HEK293T (cell line): ENCODE results near the gene RPL35.

Source experiments
- BHLHE40 ChIP-seq: fragments of 450-650 bp; IDR thresholded peaks from 2 replicates; pipeline ENCODE4 v1.6.1; 2016; ENCODE audit warnings: mild to moderate bottlenecking, moderate library complexity, borderline replicate concordance
- CTBP1 ChIP-seq: fragments of 450-650 bp; IDR thresholded peaks from 2 replicates; pipeline ENCODE4 v1.6.1; 2016; ENCODE audit warnings: borderline replicate concordance
- ELF4 ChIP-seq: fragments of 450-650 bp; IDR thresholded peaks from 2 replicates; pipeline ENCODE4 v1.6.1; 2017; ENCODE audit warnings: antibody characterized with exemption
- FOXA1 ChIP-seq: fragments of 450-650 bp; IDR thresholded peaks from 2 replicates; pipeline ENCODE4 v1.6.1; 2016; ENCODE audit warnings: mild to moderate bottlenecking
- FOXK2 ChIP-seq: fragments of 450-650 bp; IDR thresholded peaks from 2 replicates; pipeline ENCODE4 v1.6.1; 2016; ENCODE audit warnings: mild to moderate bottlenecking
- FOXM1 ChIP-seq: fragments of 450-650 bp; IDR thresholded peaks from 2 replicates; pipeline ENCODE4 v1.6.1; 2017; ENCODE audit warnings: mild to moderate bottlenecking, borderline replicate concordance
- HDGF ChIP-seq: fragments of 450-650 bp; IDR thresholded peaks from 2 replicates; pipeline ENCODE4 v1.6.1; 2017; ENCODE audit warnings: antibody characterized with exemption, borderline replicate concordance
- LEF1 ChIP-seq: fragments of 450-650 bp; IDR thresholded peaks from 2 replicates; pipeline ENCODE4 v1.6.1; 2017; ENCODE audit warnings: mild to moderate bottlenecking, borderline replicate concordance
- NFRKB ChIP-seq: fragments of 450-650 bp; IDR thresholded peaks from 2 replicates; pipeline ENCODE4 v1.6.1; 2016; ENCODE audit warnings: mild to moderate bottlenecking, moderate library complexity
- SP1 ChIP-seq: fragments of 450-650 bp; IDR thresholded peaks from 2 replicates; pipeline ENCODE4 v1.6.1; 2017
- SUZ12 ChIP-seq: fragments of 450-650 bp; IDR thresholded peaks from 2 replicates; pipeline ENCODE4 v1.6.1; 2016; ENCODE audit warnings: mild to moderate bottlenecking
- TARDBP ChIP-seq: fragments of 450-650 bp; IDR thresholded peaks from 2 replicates; pipeline ENCODE4 v1.6.1; 2016
- ZNF384 ChIP-seq: fragments of 450-650 bp; IDR thresholded peaks from 2 replicates; pipeline ENCODE4 v1.6.1; 2016
- TF ChIP-seq, protein P1 (sequence below): fragments of 450-650 bp; IDR thresholded peaks from 2 replicates; pipeline ENCODE4 v1.6.1; 2016

DNA sequence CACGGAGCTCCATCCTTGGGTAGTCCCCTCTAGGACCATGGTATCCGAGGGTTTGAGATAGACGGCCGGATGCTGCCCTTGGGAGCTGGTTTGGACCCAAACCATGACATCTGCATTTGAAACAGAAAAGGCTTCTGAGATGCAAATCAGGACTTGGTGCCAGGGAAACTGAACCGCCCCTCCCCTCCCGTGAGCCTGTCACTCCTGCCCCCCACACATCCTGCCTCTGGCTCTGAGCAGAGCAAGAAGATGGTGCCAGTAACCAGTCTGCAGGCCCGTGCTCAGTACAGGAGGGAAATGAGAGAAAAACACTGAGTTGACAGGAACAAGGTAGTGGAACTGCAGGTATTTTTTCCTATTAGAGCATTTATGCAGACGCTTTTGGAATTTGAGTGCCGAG lies 18.7 kb upstream of the RPL35 start:
- TF ChIP-seq SP1: no peak
- TF ChIP-seq HDGF: no peak
- TF ChIP-seq BHLHE40: no peak
- TF ChIP-seq, protein P1, sequence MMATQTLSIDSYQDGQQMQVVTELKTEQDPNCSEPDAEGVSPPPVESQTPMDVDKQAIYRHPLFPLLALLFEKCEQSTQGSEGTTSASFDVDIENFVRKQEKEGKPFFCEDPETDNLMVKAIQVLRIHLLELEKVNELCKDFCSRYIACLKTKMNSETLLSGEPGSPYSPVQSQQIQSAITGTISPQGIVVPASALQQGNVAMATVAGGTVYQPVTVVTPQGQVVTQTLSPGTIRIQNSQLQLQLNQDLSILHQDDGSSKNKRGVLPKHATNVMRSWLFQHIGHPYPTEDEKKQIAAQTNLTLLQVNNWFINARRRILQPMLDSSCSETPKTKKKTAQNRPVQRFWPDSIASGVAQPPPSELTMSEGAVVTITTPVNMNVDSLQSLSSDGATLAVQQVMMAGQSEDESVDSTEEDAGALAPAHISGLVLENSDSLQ: no peak
- TF ChIP-seq TARDBP: no peak
- no peak for TF ChIP-seq NFRKB
- TF ChIP-seq CTBP1: no peak
- TF ChIP-seq FOXA1: no peak
- no peak for TF ChIP-seq SUZ12
- no peak for TF ChIP-seq ELF4
- no peak for TF ChIP-seq FOXM1
- TF ChIP-seq FOXK2: no peak
- TF ChIP-seq LEF1: no peak
- no peak for TF ChIP-seq ZNF384
